Peyer's patch (tissue), 4 donors: Measurements from ENCODE around the gene SLC7A4.

Source experiments
- POLR2A ChIP-seq, 2 donors: fragments of 450-650 bp; IDR thresholded peaks; one replicate each; pipeline ENCODE4 v1.5.1; 2017; ENCODE audit warnings: antibody characterized with exemption in 2 of 2, mild to moderate bottlenecking in 2 of 2, moderate library complexity in 2 of 2
- TF ChIP-seq, protein P1 (sequence below), 6 experiments: fragments of 450-650 bp in 4 of 6; fragments of 200-600 bp in 2 of 6; sonication (generic) in 1 of 6; IDR thresholded peaks; one replicate each; pipeline ENCODE4 v1.5.1; 2017 to 2019; ENCODE audit warnings: antibody characterized with exemption in 6 of 6, mild to moderate bottlenecking in 3 of 6, moderate library complexity in 1 of 6

DNA sequence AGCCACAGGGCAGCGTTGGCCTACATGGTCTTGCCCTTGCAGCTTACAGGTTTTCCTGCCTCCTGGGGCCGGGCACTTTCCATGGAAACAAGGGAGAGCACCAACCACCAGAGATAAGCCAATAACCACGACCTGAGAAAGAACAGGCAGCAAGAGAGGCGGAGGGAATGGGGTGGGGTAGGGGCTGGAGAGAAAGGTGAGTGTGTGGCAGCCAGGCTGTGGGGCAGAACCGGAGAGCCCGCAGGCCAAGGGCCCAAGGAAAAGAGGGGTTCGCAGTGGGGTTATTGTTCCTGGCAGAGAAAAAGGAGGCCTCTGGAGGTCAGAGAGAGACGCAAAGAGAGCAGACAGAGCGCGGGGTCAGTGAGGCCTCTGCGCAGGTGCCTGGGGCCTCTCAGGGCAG, 46.6 kb upstream of the SLC7A4 start:
- TF ChIP-seq, protein P1, sequence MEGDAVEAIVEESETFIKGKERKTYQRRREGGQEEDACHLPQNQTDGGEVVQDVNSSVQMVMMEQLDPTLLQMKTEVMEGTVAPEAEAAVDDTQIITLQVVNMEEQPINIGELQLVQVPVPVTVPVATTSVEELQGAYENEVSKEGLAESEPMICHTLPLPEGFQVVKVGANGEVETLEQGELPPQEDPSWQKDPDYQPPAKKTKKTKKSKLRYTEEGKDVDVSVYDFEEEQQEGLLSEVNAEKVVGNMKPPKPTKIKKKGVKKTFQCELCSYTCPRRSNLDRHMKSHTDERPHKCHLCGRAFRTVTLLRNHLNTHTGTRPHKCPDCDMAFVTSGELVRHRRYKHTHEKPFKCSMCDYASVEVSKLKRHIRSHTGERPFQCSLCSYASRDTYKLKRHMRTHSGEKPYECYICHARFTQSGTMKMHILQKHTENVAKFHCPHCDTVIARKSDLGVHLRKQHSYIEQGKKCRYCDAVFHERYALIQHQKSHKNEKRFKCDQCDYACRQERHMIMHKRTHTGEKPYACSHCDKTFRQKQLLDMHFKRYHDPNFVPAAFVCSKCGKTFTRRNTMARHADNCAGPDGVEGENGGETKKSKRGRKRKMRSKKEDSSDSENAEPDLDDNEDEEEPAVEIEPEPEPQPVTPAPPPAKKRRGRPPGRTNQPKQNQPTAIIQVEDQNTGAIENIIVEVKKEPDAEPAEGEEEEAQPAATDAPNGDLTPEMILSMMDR (IDR thresholded peaks at IDR 0.05): no peak
- no peak for TF ChIP-seq POLR2A (IDR thresholded peaks at IDR 0.05)
